Measurements from ENCODE around the gene MAD1L1. TPM values are rescaled to one million over a fixed set of nuclear protein-coding genes. Genes with fewer than 3 reads are reported as not detected.

Gene MAD1L1
- total RNA-seq, 1 donor from 2014 or later: 32.3 TPM

GRCh38 chr7:2126621-2127020 is 106.1 kb downstream of the MAD1L1 start:
- H3K9me3 Mint-ChIP-seq (ENCODE audit: unreplicated experiment): no peaks in the 10 kb centered on the region
- H3K79me2 ChIP-seq (ENCODE audit: insufficient read depth, low read length): no peaks in the 10 kb centered on the region
- no peak for TF ChIP-seq EZH2 (IDR thresholded peaks at IDR 0.05; ENCODE audit: insufficient read depth, low read length)
- TF ChIP-seq, protein P1, sequence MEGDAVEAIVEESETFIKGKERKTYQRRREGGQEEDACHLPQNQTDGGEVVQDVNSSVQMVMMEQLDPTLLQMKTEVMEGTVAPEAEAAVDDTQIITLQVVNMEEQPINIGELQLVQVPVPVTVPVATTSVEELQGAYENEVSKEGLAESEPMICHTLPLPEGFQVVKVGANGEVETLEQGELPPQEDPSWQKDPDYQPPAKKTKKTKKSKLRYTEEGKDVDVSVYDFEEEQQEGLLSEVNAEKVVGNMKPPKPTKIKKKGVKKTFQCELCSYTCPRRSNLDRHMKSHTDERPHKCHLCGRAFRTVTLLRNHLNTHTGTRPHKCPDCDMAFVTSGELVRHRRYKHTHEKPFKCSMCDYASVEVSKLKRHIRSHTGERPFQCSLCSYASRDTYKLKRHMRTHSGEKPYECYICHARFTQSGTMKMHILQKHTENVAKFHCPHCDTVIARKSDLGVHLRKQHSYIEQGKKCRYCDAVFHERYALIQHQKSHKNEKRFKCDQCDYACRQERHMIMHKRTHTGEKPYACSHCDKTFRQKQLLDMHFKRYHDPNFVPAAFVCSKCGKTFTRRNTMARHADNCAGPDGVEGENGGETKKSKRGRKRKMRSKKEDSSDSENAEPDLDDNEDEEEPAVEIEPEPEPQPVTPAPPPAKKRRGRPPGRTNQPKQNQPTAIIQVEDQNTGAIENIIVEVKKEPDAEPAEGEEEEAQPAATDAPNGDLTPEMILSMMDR (IDR thresholded peaks at IDR 0.05; ENCODE audit: insufficient read depth, low read depth, low read length): no peak
- peaks cover 9% of the 10 kb centered on the region for H3K36me3 Mint-ChIP-seq (ENCODE audit: low read depth, unreplicated experiment)
- no peaks in the 10 kb centered on the region for H3K4me1 Mint-ChIP-seq (ENCODE audit: low read depth, unreplicated experiment)
- no peak overlapping the region for H3K27ac ChIP-seq (ENCODE audit: low read depth, low read length)
- no peak overlapping the region for H3K4me3 ChIP-seq (ENCODE audit: insufficient read depth, low read depth, low read length)
- no peak overlapping the region for H3K4me3 Mint-ChIP-seq (ENCODE audit: unreplicated experiment)
- H3K9ac ChIP-seq (ENCODE audit: low read length): no peak overlapping the region
- no peaks in the 10 kb centered on the region for H3K9me3 ChIP-seq (ENCODE audit: insufficient read depth, low read depth, low read length)
- FAIRE-seq: no peak
- H3K4me1 ChIP-seq (ENCODE audit: insufficient read depth, low read length): no peaks in the 10 kb centered on the region
- H2AFZ ChIP-seq (ENCODE audit: low read depth, low read length): no peak overlapping the region
- no peak for DNase-seq (ENCODE audit: low read depth)
- H3K36me3 ChIP-seq (ENCODE audit: insufficient read depth, low read length): no peaks in the 10 kb centered on the region
- no peaks in the 10 kb centered on the region for H3K27me3 ChIP-seq (ENCODE audit: insufficient read depth, low read length)
- H3K27ac Mint-ChIP-seq (ENCODE audit: unreplicated experiment): no peak overlapping the region
- H3K4me2 ChIP-seq (ENCODE audit: low read length): no peak overlapping the region
- H3K27me3 Mint-ChIP-seq (ENCODE audit: low read depth, unreplicated experiment): no peaks in the 10 kb centered on the region
- peaks cover 3% of the 10 kb centered on the region for H4K20me1 ChIP-seq (ENCODE audit: insufficient read depth, low read length)

DNA sequence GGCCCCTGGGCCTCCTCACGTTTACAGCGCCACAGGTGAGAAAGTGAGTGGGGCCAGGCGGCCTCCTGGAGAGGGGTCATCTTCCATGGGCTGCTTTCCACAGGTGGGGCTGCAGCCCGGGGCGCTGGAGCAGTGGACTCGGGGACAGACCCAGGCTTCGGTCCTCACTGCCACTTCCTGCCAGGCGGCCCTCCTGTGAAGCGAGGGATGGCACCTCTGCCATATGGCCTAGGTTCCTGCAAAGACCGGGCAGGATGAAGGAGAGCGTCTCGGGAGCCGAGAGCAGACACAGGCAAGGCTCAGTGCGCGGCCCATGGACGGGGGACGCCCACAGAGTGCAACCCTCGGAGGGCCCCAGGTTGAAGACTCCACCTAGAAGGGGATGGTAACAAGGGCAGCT is 106.8 kb downstream of the MAD1L1 start:
- Histone ChIP-seq H3K9me3 (ENCODE audit: insufficient read depth, low read depth, low read length) (no peaks in the 10 kb centered on the region), H3K27ac (ENCODE audit: low read depth, low read length) (no peak overlapping the region), H4K20me1 (ENCODE audit: insufficient read depth, low read length) (peaks cover 3% of the 10 kb centered on the region), H3K9ac (ENCODE audit: low read length) (no peak overlapping the region), H2AFZ (ENCODE audit: low read depth, low read length) (no peak overlapping the region), H3K27me3 (ENCODE audit: insufficient read depth, low read length) (no peaks in the 10 kb centered on the region), H3K36me3 (ENCODE audit: insufficient read depth, low read length) (no peaks in the 10 kb centered on the region), H3K4me1 (ENCODE audit: insufficient read depth, low read length) (no peaks in the 10 kb centered on the region), H3K79me2 (ENCODE audit: insufficient read depth, low read length) (no peaks in the 10 kb centered on the region), H3K4me3 (ENCODE audit: insufficient read depth, low read depth, low read length) (no peak overlapping the region), H3K4me2 (ENCODE audit: low read length) (no peak overlapping the region)
- FAIRE-seq (no peak), DNase-seq (ENCODE audit: low read depth) (no peak)
- Mint-ChIP-seq H3K27ac (ENCODE audit: unreplicated experiment) (no peak overlapping the region), H3K27me3 (ENCODE audit: low read depth, unreplicated experiment) (no peaks in the 10 kb centered on the region), H3K36me3 (ENCODE audit: low read depth, unreplicated experiment) (peaks cover 6% of the 10 kb centered on the region), H3K4me3 (ENCODE audit: unreplicated experiment) (no peak overlapping the region), H3K9me3 (ENCODE audit: unreplicated experiment) (no peaks in the 10 kb centered on the region), H3K4me1 (ENCODE audit: low read depth, unreplicated experiment) (no peaks in the 10 kb centered on the region)
- TF ChIP-seq, protein P1 (IDR thresholded peaks at IDR 0.05; ENCODE audit: insufficient read depth, low read depth, low read length): no peak
- no peak for TF ChIP-seq EZH2 (IDR thresholded peaks at IDR 0.05; ENCODE audit: insufficient read depth, low read length)

- TF ChIP-seq, protein P1 (IDR thresholded peaks at IDR 0.05; ENCODE audit: insufficient read depth, low read depth, low read length): no peak
- no peak for TF ChIP-seq EZH2 (IDR thresholded peaks at IDR 0.05; ENCODE audit: insufficient read depth, low read length)
- peaks cover 5% of the 10 kb centered on the region for H3K36me3 Mint-ChIP-seq (ENCODE audit: low read depth, unreplicated experiment)
- Histone ChIP-seq H3K79me2 (ENCODE audit: insufficient read depth, low read length) (no peaks in the 10 kb centered on the region), H3K36me3 (ENCODE audit: insufficient read depth, low read length) (no peaks in the 10 kb centered on the region), H4K20me1 (ENCODE audit: insufficient read depth, low read length) (peaks cover 5% of the 10 kb centered on the region), H3K27me3 (ENCODE audit: insufficient read depth, low read length) (no peaks in the 10 kb centered on the region), H3K9me3 (ENCODE audit: insufficient read depth, low read depth, low read length) (no peaks in the 10 kb centered on the region), H3K27ac (ENCODE audit: low read depth, low read length) (no peak overlapping the region), H2AFZ (ENCODE audit: low read depth, low read length) (no peak overlapping the region), H3K9ac (ENCODE audit: low read length) (no peak overlapping the region), H3K4me3 (ENCODE audit: insufficient read depth, low read depth, low read length) (no peak overlapping the region), H3K4me2 (ENCODE audit: low read length) (no peak overlapping the region), H3K4me1 (ENCODE audit: insufficient read depth, low read length) (no peaks in the 10 kb centered on the region)
- FAIRE-seq (no peak), DNase-seq (ENCODE audit: low read depth) (no peak)
- no peaks in the 10 kb centered on the region for H3K4me1 Mint-ChIP-seq (ENCODE audit: low read depth, unreplicated experiment)
- no peaks in the 10 kb centered on the region for H3K27me3 Mint-ChIP-seq (ENCODE audit: low read depth, unreplicated experiment)
- no peaks in the 10 kb centered on the region for H3K9me3 Mint-ChIP-seq (ENCODE audit: unreplicated experiment)
- no peak overlapping the region for H3K4me3 Mint-ChIP-seq (ENCODE audit: unreplicated experiment)
- H3K27ac Mint-ChIP-seq (ENCODE audit: unreplicated experiment): no peak overlapping the region
Measured at GRCh38 chr7:2124604-2125345, 108.0 kb downstream of the MAD1L1 start.
